ENCODE data around the gene TRAPPC2L. TPM values are rescaled to one million over a fixed set of nuclear protein-coding genes. Genes with fewer than 3 reads are reported as not detected.

The TRAPPC2L gene
- total RNA-seq, 1 donor from 2014 or later: 43.9 TPM

GRCh38 chr16:88853325-88853941 lies 3.5 kb upstream of the TRAPPC2L start:
- H3K27ac ChIP-seq: no peak overlapping the region
- intact Hi-C loops (cut with DNase I): no loop called here
- H3K4me1 ChIP-seq: peaks cover 33% of the 10 kb centered on the region
- H3K27me3 ChIP-seq: no peaks in the 10 kb centered on the region
- DNase-seq (peak; percentile 72), ATAC-seq (peak; percentile 12)
- H3K36me3 ChIP-seq: no peaks in the 10 kb centered on the region
- no peaks in the 10 kb centered on the region for H3K9me3 ChIP-seq
- H3K4me3 ChIP-seq: no peak overlapping the region
- no peak for TF ChIP-seq CTCF (IDR thresholded peaks at IDR 0.05)

- Histone ChIP-seq H3K9me3 (no peaks in the 10 kb centered on the region), H3K27me3 (no peaks in the 10 kb centered on the region), H3K36me3 (peaks cover 8% of the 10 kb centered on the region), H3K4me1 (peaks cover 38% of the 10 kb centered on the region), H3K4me3 (no peak overlapping the region), H3K27ac (no peak overlapping the region)
- intact Hi-C loops (cut with DNase I): no loop called here
- TF ChIP-seq CTCF (IDR thresholded peaks at IDR 0.05): no peak
- DNase-seq (no peak), ATAC-seq (no peak)
These were observed 2.4 kb upstream of the TRAPPC2L start for GRCh38 chr16:88854306-88855111.

- H3K4me3 ChIP-seq: no peak overlapping the region
- no peak overlapping the region for H3K27ac ChIP-seq
- no peak for ATAC-seq
- intact Hi-C loops (cut with DNase I): no loop called here
- TF ChIP-seq CTCF (IDR thresholded peaks at IDR 0.05): no peak
- H3K36me3 ChIP-seq: peaks cover 15% of the 10 kb centered on the region
- H3K27me3 ChIP-seq: no peaks in the 10 kb centered on the region
- peaks cover 38% of the 10 kb centered on the region for H3K4me1 ChIP-seq
- no peak for DNase-seq
- H3K9me3 ChIP-seq: no peaks in the 10 kb centered on the region
These were observed 1.8 kb upstream of the TRAPPC2L start for GRCh38 chr16:88855176-88855575.

GRCh38 chr16:88855736-88856121 lies 1.2 kb upstream of the TRAPPC2L start:
- H3K27ac ChIP-seq: peak overlapping the region; percentile 92
- no peaks in the 10 kb centered on the region for H3K9me3 ChIP-seq
- DNase-seq: no peak
- no peak for ATAC-seq
- peaks cover 38% of the 10 kb centered on the region for H3K4me1 ChIP-seq
- H3K4me3 ChIP-seq: peak overlapping the region; percentile 100
- H3K27me3 ChIP-seq: no peaks in the 10 kb centered on the region
- intact Hi-C loops (cut with DNase I): no loop called here
- H3K36me3 ChIP-seq: peaks cover 20% of the 10 kb centered on the region
- TF ChIP-seq CTCF (IDR thresholded peaks at IDR 0.05): no peak

- no peak for TF ChIP-seq CTCF (IDR thresholded peaks at IDR 0.05)
- ATAC-seq (no peak), DNase-seq (peak; percentile 71)
- peak overlapping the region; percentile 100 for H3K4me3 ChIP-seq
- intact Hi-C loops (cut with DNase I): no loop called here
- peaks cover 38% of the 10 kb centered on the region for H3K4me1 ChIP-seq
- peak overlapping the region; percentile 92 for H3K27ac ChIP-seq
- peaks cover 26% of the 10 kb centered on the region for H3K36me3 ChIP-seq
- H3K9me3 ChIP-seq: no peaks in the 10 kb centered on the region
- no peaks in the 10 kb centered on the region for H3K27me3 ChIP-seq
These were observed 652 bp upstream of the TRAPPC2L start for GRCh38 chr16:88856122-88856827.

Data from upper lobe of right lung (tissue), 1 donor.